Activated CD4-positive, alpha-beta T cell treated with anti-CD3 and anti-CD28 coated beads, Interleukin-2, amount 10 ng/mL, durations not matched to agents 7 days and 5 days (primary cell): ENCODE measurements around the gene LIMD2. TPM values are rescaled to one million over a fixed set of nuclear protein-coding genes. Genes with fewer than 3 reads are reported as not detected.

ENCODE experiments used
- CTCF ChIA-PET: fragments of 350-600 bp; sonication (Branson Sonifier 250); formaldehyde crosslinking; loops from one replicate; lab custom pipeline; 2021; ENCODE audit warnings: antibody characterized with exemption; lab: Charles Lee
- POLR2A ChIA-PET: fragments of 350-600 bp; sonication (Branson Sonifier 250); formaldehyde crosslinking; loops from one replicate; lab custom pipeline; 2021; ENCODE audit warnings: antibody characterized with exemption; lab: Charles Lee
- DNase-seq: peaks from one replicate; pipeline ENCODE4 v3.0.0-alpha.2; 2020
- H3K27ac Mint-ChIP-seq: one replicate; pipeline ENCODE4 v1.8.0; 2021; ENCODE audit warnings: mild to moderate bottlenecking, moderate library complexity, mixed read lengths
- H3K27me3 Mint-ChIP-seq: one replicate; pipeline ENCODE4 v1.8.0; 2021; ENCODE audit warnings: mixed read lengths
- H3K36me3 Mint-ChIP-seq: one replicate; pipeline ENCODE4 v1.8.0; 2021; ENCODE audit warnings: low read depth, mixed read lengths
- H3K4me1 Mint-ChIP-seq: one replicate; pipeline ENCODE4 v1.8.0; 2021; ENCODE audit warnings: mixed read lengths
- H3K4me3 Mint-ChIP-seq: one replicate; pipeline ENCODE4 v1.8.0; 2021; ENCODE audit warnings: mild to moderate bottlenecking, moderate library complexity, mixed read lengths
- H3K9me3 Mint-ChIP-seq: one replicate; pipeline ENCODE4 v1.8.0; 2021; ENCODE audit warnings: mixed read lengths
- total RNA-seq, 2 experiments: library from RNA; stranded (reverse); gene quantifications; one replicate each; pipeline ENCODE4 v1.2.3, GENCODE V29; 2021

LIMD2 gene
- total RNA-seq, 2 experiments from 2014 or later = 409 to 433 TPM

- Mint-ChIP-seq H3K27ac (no peak overlapping the region), H3K36me3 (peaks cover 33% of the 10 kb centered on the region), H3K4me3 (no peak overlapping the region), H3K4me1 (peaks cover 3% of the 10 kb centered on the region), H3K9me3 (no peaks in the 10 kb centered on the region), H3K27me3 (no peaks in the 10 kb centered on the region)
- CTCF ChIA-PET = interaction anchor here (1.2 to 1.5 kb wide), 2 partner anchors 25 to 159 kb away, joined by 4 read pairs; no protein-coding TSS in a partner anchor
- DNase-seq = no peak
- POLR2A ChIA-PET = no interaction called here
These were observed 10.4 kb downstream of the LIMD2 start for GRCh38 chr17:63689479-63689878.

GRCh38 chr17:63688396-63689020 is 11.4 kb downstream of the LIMD2 start:
- Mint-ChIP-seq H3K36me3 (peaks cover 31% of the 10 kb centered on the region), H3K4me1 (peaks cover 3% of the 10 kb centered on the region), H3K27ac (no peak overlapping the region), H3K9me3 (no peaks in the 10 kb centered on the region), H3K27me3 (no peaks in the 10 kb centered on the region), H3K4me3 (no peak overlapping the region)
- ChIA-PET POLR2A (no interaction called here), CTCF (interaction anchor here (0.6 to 1.6 kb wide), 2 partner anchors 14 to 254 kb away, joined by 3 to 8 read pairs; no protein-coding TSS in a partner anchor)
- DNase-seq = no peak

- H3K27ac Mint-ChIP-seq = no peak overlapping the region
- H3K27me3 Mint-ChIP-seq = no peaks in the 10 kb centered on the region
- DNase-seq = no peak
- ChIA-PET CTCF (interaction anchor here (1.2 kb wide), 1 partner anchor 10 kb away, joined by 4 read pairs; no protein-coding TSS in a partner anchor), POLR2A (no interaction called here)
- H3K4me1 Mint-ChIP-seq = no peaks in the 10 kb centered on the region
- H3K4me3 Mint-ChIP-seq = no peak overlapping the region
- no peaks in the 10 kb centered on the region for H3K9me3 Mint-ChIP-seq
- H3K36me3 Mint-ChIP-seq = peaks cover 37% of the 10 kb centered on the region
These were observed 13.7 kb downstream of the LIMD2 start for GRCh38 chr17:63686138-63686685.

- no peak overlapping the region for H3K4me3 Mint-ChIP-seq
These were observed 14.3 kb downstream of the LIMD2 start for GRCh38 chr17:63685578-63685977.

GRCh38 chr17:63685041-63685440 is 14.9 kb downstream of the LIMD2 start:
- no peaks in the 10 kb centered on the region for H3K9me3 Mint-ChIP-seq
- ChIA-PET CTCF (interaction anchor here (1.2 kb wide), 1 partner anchor 11 kb away, joined by 4 read pairs; no protein-coding TSS in a partner anchor), POLR2A (no interaction called here)
- H3K4me1 Mint-ChIP-seq = no peaks in the 10 kb centered on the region
- H3K27ac Mint-ChIP-seq = no peak overlapping the region
- H3K4me3 Mint-ChIP-seq = no peak overlapping the region
- H3K36me3 Mint-ChIP-seq = peaks cover 33% of the 10 kb centered on the region
- DNase-seq = no peak
- no peaks in the 10 kb centered on the region for H3K27me3 Mint-ChIP-seq

More at GRCh38 chr17:63685578-63685977, 14.3 kb downstream of the LIMD2 start:
- no peak for DNase-seq
- Mint-ChIP-seq H3K4me1 (no peaks in the 10 kb centered on the region), H3K27me3 (no peaks in the 10 kb centered on the region), H3K27ac (no peak overlapping the region), H3K9me3 (no peaks in the 10 kb centered on the region), H3K36me3 (peaks cover 34% of the 10 kb centered on the region)
- ChIA-PET POLR2A (no interaction called here), CTCF (interaction anchor here (1.2 kb wide), 1 partner anchor 11 kb away, joined by 4 read pairs; no protein-coding TSS in a partner anchor)

GRCh38 chr17:63682981-63683380 is 16.9 kb downstream of the LIMD2 start:
- Mint-ChIP-seq H3K27me3 (no peaks in the 10 kb centered on the region), H3K9me3 (no peaks in the 10 kb centered on the region), H3K4me3 (no peak overlapping the region), H3K4me1 (no peaks in the 10 kb centered on the region), H3K36me3 (peaks cover 33% of the 10 kb centered on the region), H3K27ac (no peak overlapping the region)
- DNase-seq = no peak
- ChIA-PET POLR2A (no interaction called here), CTCF (interaction anchor here (0.6 to 1.4 kb wide), 4 partner anchors 14 to 506 kb away, joined by 3 to 4 read pairs (median 3); no protein-coding TSS in a partner anchor)

GRCh38 chr17:63682441-63682840 is 17.5 kb downstream of the LIMD2 start:
- DNase-seq = no peak
- no peaks in the 10 kb centered on the region for H3K27me3 Mint-ChIP-seq
- no peak overlapping the region for H3K27ac Mint-ChIP-seq
- POLR2A ChIA-PET = interaction anchor here (0.5 kb wide), 1 partner anchor 27 kb away, joined by 3 read pairs; no protein-coding TSS in a partner anchor
- H3K4me1 Mint-ChIP-seq = no peaks in the 10 kb centered on the region
- CTCF ChIA-PET = interaction anchor here (0.5 to 1.4 kb wide), 4 partner anchors 15 to 506 kb away, joined by 3 to 4 read pairs (median 3); no protein-coding TSS in a partner anchor
- peaks cover 34% of the 10 kb centered on the region for H3K36me3 Mint-ChIP-seq
- no peak overlapping the region for H3K4me3 Mint-ChIP-seq
- H3K9me3 Mint-ChIP-seq = no peaks in the 10 kb centered on the region

GRCh38 chr17:63681530-63681929 is 18.4 kb downstream of the LIMD2 start:
- POLR2A ChIA-PET = interaction anchor here (0.5 kb wide), 1 partner anchor 26 kb away, joined by 3 read pairs; no protein-coding TSS in a partner anchor
- Mint-ChIP-seq H3K27ac (no peak overlapping the region), H3K4me1 (no peaks in the 10 kb centered on the region), H3K4me3 (no peak overlapping the region), H3K9me3 (no peaks in the 10 kb centered on the region), H3K36me3 (peaks cover 38% of the 10 kb centered on the region), H3K27me3 (no peaks in the 10 kb centered on the region)
- CTCF ChIA-PET = interaction anchor here (0.5 kb wide), 1 partner anchor 73 kb away, joined by 3 read pairs; no protein-coding TSS in a partner anchor
- DNase-seq = no peak

GRCh38 chr17:63680700-63681099 is 19.2 kb downstream of the LIMD2 start:
- Mint-ChIP-seq H3K27me3 (no peaks in the 10 kb centered on the region), H3K4me3 (no peak overlapping the region), H3K27ac (no peak overlapping the region), H3K36me3 (peaks cover 37% of the 10 kb centered on the region), H3K4me1 (no peaks in the 10 kb centered on the region), H3K9me3 (no peaks in the 10 kb centered on the region)
- ChIA-PET CTCF (interaction anchor here (1.1 kb wide), 1 partner anchor 10 kb away, joined by 3 read pairs; no protein-coding TSS in a partner anchor), POLR2A (no interaction called here)
- DNase-seq = no peak

- no peak for DNase-seq
- Mint-ChIP-seq H3K9me3 (no peaks in the 10 kb centered on the region), H3K4me3 (no peak overlapping the region), H3K4me1 (peaks cover 3% of the 10 kb centered on the region), H3K27me3 (no peaks in the 10 kb centered on the region), H3K36me3 (peaks cover 38% of the 10 kb centered on the region), H3K27ac (no peak overlapping the region)
- POLR2A ChIA-PET = no interaction called here
- CTCF ChIA-PET = interaction anchor here (0.6 to 1.9 kb wide), 3 partner anchors 17 to 164 kb away, joined by 3 to 10 read pairs (median 3); no protein-coding TSS in a partner anchor
These were observed 20.7 kb downstream of the LIMD2 start for GRCh38 chr17:63679214-63679613.

- CTCF ChIA-PET = interaction anchor here (1.0 to 1.4 kb wide), 4 partner anchors 12 to 80 kb away, joined by 3 to 4 read pairs (median 4); no protein-coding TSS in a partner anchor
- Mint-ChIP-seq H3K36me3 (peaks cover 32% of the 10 kb centered on the region), H3K4me1 (peaks cover 3% of the 10 kb centered on the region), H3K9me3 (no peaks in the 10 kb centered on the region), H3K4me3 (no peak overlapping the region), H3K27ac (peak overlapping the region; percentile 58), H3K27me3 (no peaks in the 10 kb centered on the region)
- POLR2A ChIA-PET = no interaction called here
- DNase-seq = no peak
These were observed 23.3 kb downstream of the LIMD2 start for GRCh38 chr17:63676584-63676983.

GRCh38 chr17:63675607-63676546 is 24.0 kb downstream of the LIMD2 start:
- no peak for DNase-seq
- no peak overlapping the region for H3K4me3 Mint-ChIP-seq
- H3K9me3 Mint-ChIP-seq = no peaks in the 10 kb centered on the region
- POLR2A ChIA-PET = no interaction called here
- no peaks in the 10 kb centered on the region for H3K27me3 Mint-ChIP-seq
- H3K36me3 Mint-ChIP-seq = peaks cover 31% of the 10 kb centered on the region
- peaks cover 3% of the 10 kb centered on the region for H3K4me1 Mint-ChIP-seq
- H3K27ac Mint-ChIP-seq = peak overlapping the region; percentile 58
- CTCF ChIA-PET = interaction anchor here (0.5 to 2.0 kb wide), 9 partner anchors 10 to 865 kb away, joined by 3 to 8 read pairs (median 3); no protein-coding TSS in a partner anchor
